K562 (cell line): ENCODE measurements around the gene FANCC. TPM values are rescaled to one million over a fixed set of nuclear protein-coding genes. Genes with fewer than 3 reads are reported as not detected.

Experiments
- ATAC-seq: fragments of 200-7000 bp; cut with Tn5 transposase; 3 replicates; pipeline ENCODE4 v1.9.1; 2020; ENCODE audit warnings: moderate library complexity
- BruUV-seq: library from RNA; stranded (reverse); fragments of 400-500 nt; replicated peaks from 2 replicates; lab custom pipeline; 2021; lab: Mats Ljungman, UMichigan
- CTCF ChIA-PET: fragments of 300-600 bp; formaldehyde crosslinking; extraction: SDS; loops from one replicate; lab custom pipeline; 2021; ENCODE audit warnings: low intra/inter-chr PET ratio; lab: Yijun Ruan, JAX
- POLR2A ChIA-PET: fragments of 300-600, 350-650 bp; sonication (Branson Sonifier 250); formaldehyde crosslinking; extraction: SDS; loops from one replicate; lab custom pipeline; 2021; ENCODE audit warnings: antibody characterized with exemption, inconsistent platforms; lab: Yijun Ruan, JAX
- DNase-seq, 4 experiments: peaks; one replicate each; pipeline versions ENCODE4 v3.0.0 to v3.0.0-alpha.2; 2011 to 2018; ENCODE audit warnings: low spot score in 3 of 4, mixed read lengths in 3 of 4; ENCODE audit errors: extremely low read depth in 1 of 4
- FAIRE-seq: peaks from 2 replicates; lab custom pipeline; 2011; peaks lifted over from hg19 to GRCh38; lab: Jason Lieb, UNC
- H2AFZ ChIP-seq: 2 replicates; pipeline ENCODE4 v1.6.0; 2011; ENCODE audit warnings: low read depth, low read length, control low read depth, inconsistent platforms
- H3K27ac ChIP-seq: fragments of 200-600 bp; 3 replicates; pipeline ENCODE4 v1.8.0; 2011; ENCODE audit warnings: low read depth, mild to moderate bottlenecking, control low read depth, inconsistent platforms, low read length, moderate library complexity, mixed read lengths; ENCODE audit errors: extremely low read depth
- H3K27me3 ChIP-seq, 2 experiments: fragments of 300-600 bp in 1 of 2; 2 replicates in 1 of 2; 3 replicates in 1 of 2; pipeline versions ENCODE4 v1.6.0 to v1.8.0; 2011; ENCODE audit warnings: inconsistent platforms in 2 of 2, low read length in 2 of 2, mild to moderate bottlenecking in 1 of 2, mixed read lengths in 1 of 2, moderate library complexity in 1 of 2; ENCODE audit not compliant: control insufficient read depth in 2 of 2, insufficient read depth in 2 of 2
- H3K36me3 ChIP-seq: fragments of 300-600 bp; 3 replicates; pipeline ENCODE4 v1.8.0; 2011; ENCODE audit warnings: mild to moderate bottlenecking, low read length, inconsistent platforms; ENCODE audit not compliant: control insufficient read depth, insufficient read depth
- H3K4me1 ChIP-seq, 2 experiments: fragments of 200-600 bp in 1 of 2; replicated peaks in 1 of 2; 2 replicates in 1 of 2; 3 replicates in 1 of 2; pipeline versions ENCODE4 v1.5.1 to v1.8.0; 2011; ENCODE audit warnings: inconsistent platforms in 2 of 2, low read length in 2 of 2, mild to moderate bottlenecking in 1 of 2, mixed read lengths in 1 of 2, moderate library complexity in 1 of 2; ENCODE audit not compliant: control insufficient read depth in 2 of 2, insufficient read depth in 2 of 2
- H3K4me2 ChIP-seq: 2 replicates; pipeline ENCODE4 v1.6.1; 2011; ENCODE audit warnings: low read length, control low read depth, inconsistent platforms, mixed read lengths; ENCODE audit not compliant: insufficient read depth
- H3K4me3 ChIP-seq: fragments of 200-600 bp; sonication (generic), shearing (Covaris generic); 2 replicates; pipeline ENCODE4 v1.5.1; 2016; ENCODE audit warnings: control low read depth, inconsistent platforms
- H3K79me2 ChIP-seq: fragments of 200-600 bp; 3 replicates; pipeline ENCODE4 v1.8.0; 2011; ENCODE audit warnings: low read length, inconsistent platforms; ENCODE audit not compliant: control insufficient read depth, insufficient read depth
- H3K9ac ChIP-seq, 2 experiments: 2 replicates each; pipeline versions ENCODE4 v1.6.0 to v1.6.1; 2011; ENCODE audit warnings: low read depth in 2 of 2, low read length in 2 of 2, control low read depth in 1 of 2, inconsistent platforms in 1 of 2, mild to moderate bottlenecking in 1 of 2, mixed read lengths in 1 of 2; ENCODE audit not compliant: insufficient read depth in 1 of 2
- H3K9me1 ChIP-seq: one replicate; pipeline ENCODE4 v1.6.0; 2011; ENCODE audit warnings: inconsistent platforms, mild to moderate bottlenecking, low read length, moderate library complexity; ENCODE audit not compliant: control insufficient read depth, insufficient read depth
- H3K9me3 ChIP-seq: replicated peaks from 2 replicates; pipeline ENCODE4 v1.5.1; 2011; ENCODE audit warnings: low read depth, low read length, inconsistent platforms; ENCODE audit not compliant: control insufficient read depth, insufficient read depth
- H4K20me1 ChIP-seq: replicated peaks from 2 replicates; pipeline ENCODE4 v1.6.1; 2011; ENCODE audit warnings: low read length, inconsistent platforms, mixed read lengths; ENCODE audit not compliant: control insufficient read depth, insufficient read depth
- ARID1B ChIP-seq: fragments of 450-650 bp; IDR thresholded peaks from 2 replicates; pipeline ENCODE4 v1.6.1; 2016; ENCODE audit warnings: antibody characterized with exemption, mild to moderate bottlenecking, inconsistent platforms
- ARID3B ChIP-seq: fragments of 250-450 bp; sonication (Bioruptor Pico); IDR thresholded peaks from 2 replicates; pipeline ENCODE4 v1.4.0; 2020; ENCODE audit warnings: borderline replicate concordance
- CGGBP1 ChIP-seq: fragments of 250-450 bp; sonication (Bioruptor Pico); IDR thresholded peaks from 2 replicates; pipeline ENCODE4 v1.9.0; 2021; ENCODE audit warnings: mild to moderate bottlenecking
- DIDO1 ChIP-seq: fragments of 450-650 bp; IDR thresholded peaks from 2 replicates; pipeline ENCODE4 v1.6.1; 2016; ENCODE audit warnings: low read depth, missing biosample characterization, missing genetic modification characterization
- NR0B1 ChIP-seq: fragments of 450-650 bp; IDR thresholded peaks from one replicate; pipeline ENCODE4 v1.6.1; 2018; ENCODE audit warnings: mild to moderate bottlenecking, moderate library complexity; ENCODE audit not compliant: partially characterized antibody
- NR1H2 ChIP-seq: sonication (generic); formaldehyde crosslinking; IDR thresholded peaks from 2 replicates; pipeline ENCODE4 v1.4.0; 2020; ENCODE audit warnings: mild to moderate bottlenecking, missing genetic modification reagents
- POLR2G ChIP-seq: fragments of 200-400 bp; formaldehyde crosslinking; IDR thresholded peaks from 2 replicates; pipeline ENCODE4 v1.6.1; 2017; ENCODE audit warnings: low read depth, mild to moderate bottlenecking, antibody characterized with exemption, low read length, moderate library complexity
- SAFB ChIP-seq: fragments of 200-400 bp; formaldehyde crosslinking; IDR thresholded peaks from 2 replicates; pipeline ENCODE4 v1.6.1; 2017; ENCODE audit warnings: low read depth, low read length, borderline replicate concordance
- SMC3 ChIP-seq: conservative IDR thresholded peaks from 2 replicates; pipeline ENCODE4 v1.6.1; 2011; ENCODE audit warnings: low read depth, low read length, improper control_type of control experiment; ENCODE audit not compliant: insufficient read depth
- TRIM24 ChIP-seq, 2 experiments: fragments of 450-650 bp; IDR thresholded peaks; 2 replicates each; pipeline ENCODE4 v1.6.1; 2016
- ZNF282 ChIP-seq: sonication (generic); formaldehyde crosslinking; IDR thresholded peaks from 2 replicates; pipeline ENCODE4 v1.8.1; 2023; ENCODE audit warnings: missing genetic modification reagents
- ZNF445 ChIP-seq: fragments of 250-450 bp; sonication (Bioruptor Pico); IDR thresholded peaks from 2 replicates; pipeline ENCODE4 v1.4.0; 2020; ENCODE audit warnings: low read depth, mild to moderate bottlenecking, moderate library complexity
- ZZZ3 ChIP-seq: fragments of 450-650 bp; IDR thresholded peaks from 2 replicates; pipeline ENCODE4 v1.6.1; 2016; ENCODE audit warnings: antibody characterized with exemption, mild to moderate bottlenecking, moderate library complexity
- WGBS: fragments of 100-300 bp; shearing (Covaris generic); methylation state at CpG from one replicate; pipeline ENCODE4 v1.1.6; 2016; ENCODE audit warnings: low coverage, mixed read lengths; ENCODE audit not compliant: insufficient coverage; ENCODE audit errors: missing lambda C conversion rate; 5-methylcytosine and 5-hydroxymethylcytosine counted together
- in situ Hi-C: fragments of 300-500 bp; cut with MboI; formaldehyde crosslinking; loops from 4 replicates; pipeline ENCODE4 v1.15.0; 2018; ENCODE audit warnings: inconsistent platforms, mixed read lengths
- intact Hi-C: fragments of 100-400 bp; cut with micrococcal nuclease; formaldehyde crosslinking; loops from 2 replicates; pipeline ENCODE4 v1.14.2; 2022
- polyA plus RNA-seq, 8 experiments: library from polyadenylated mRNA; depleted of rRNA in 4 of 8; stranded (reverse) in 5 of 8; unstranded in 3 of 8; fragments of >200 nt; fragmentation: Nextera tagmentation in 2 of 8; fragmentation: Illumina TruSeq in 1 of 8; extraction: Ambion mirVana in 2 of 8; extraction: Trizol in 1 of 8; gene quantifications; 2 replicates each; pipeline versions ENCODE4 v1.2.1 to v1.2.3, GENCODE V29; 2011 to 2014; ENCODE audit warnings: inconsistent platforms in 1 of 8, missing spikeins in 1 of 8
- total RNA-seq, 7 experiments: library from RNA; depleted of rRNA in 6 of 7; stranded (reverse); fragments of >200 nt in 6 of 7; fragmentation: Illumina TruSeq in 2 of 7; extraction: Trizol in 2 of 7; gene quantifications; 2 replicates each; pipeline versions ENCODE4 v1.2.1 to v1.2.3, GENCODE V29; 2011 to 2021; ENCODE audit warnings: low replicate concordance in 1 of 7

FANCC gene
- total and polyA plus RNA-seq, 9 of the 15 experiments (the other 6 are each of a cell fraction or from before 2014, with no cell fraction given): 4.6 to 18.4 (median 14.2) TPM

GRCh38 chr9:95224376-95225019, 93.0 kb downstream of the FANCC start:
- no peaks in the 10 kb centered on the region for H3K4me1 ChIP-seq
- no peak overlapping the region for H3K9ac ChIP-seq
- no peaks in the 10 kb centered on the region for H4K20me1 ChIP-seq
- TF ChIP-seq ARID1B (no peak), ZZZ3 (no peak), ARID3B (CRISPR knock-in tag) (no peak), ZNF445 (CRISPR knock-in tag) (no peak), ZNF282 (no peak), NR0B1 (no peak), POLR2G (no peak), SMC3 (no peak), DIDO1 (no peak), TRIM24 (IDR thresholded peaks at IDR 0.05) (no peak), SAFB (no peak), CGGBP1 (CRISPR knock-in tag) (no peak), NR1H2 (no peak)
- ATAC-seq (no peak), FAIRE-seq (no peak), DNase-seq (no peak)
- no peaks in the 10 kb centered on the region for H3K36me3 ChIP-seq
- H3K4me2 ChIP-seq: no peak overlapping the region
- H3K27ac ChIP-seq: no peak overlapping the region
- H3K4me3 ChIP-seq: no peak overlapping the region
- BruUV-seq: no TSS peak
- 75% methylated on average over 3 of the region's 3 CpGs for WGBS
- CTCF ChIA-PET: no interaction called here
- no peak overlapping the region for H2AFZ ChIP-seq
- no peaks in the 10 kb centered on the region for H3K9me1 ChIP-seq
- no peaks in the 10 kb centered on the region for H3K27me3 ChIP-seq
- no peaks in the 10 kb centered on the region for H3K9me3 ChIP-seq
- POLR2A ChIA-PET: interaction anchor here (0.5 to 1.1 kb wide), 2 partner anchors 17 to 112 kb away, joined by 3 read pairs; no protein-coding TSS in a partner anchor
- intact Hi-C loops (no loop called here), in situ Hi-C loops (no loop called here)
- H3K79me2 ChIP-seq: no peaks in the 10 kb centered on the region
